SK-N-SH treated with all-trans-retinoic acid at 6 μM for 48 hours (cell line): ENCODE measurements around the gene APOA1.

Experiments used
- ATAC-seq: fragments of 200-7000 bp; cut with Tn5 transposase; 3 replicates; pipeline ENCODE4 v1.9.1; 2020; ENCODE audit warnings: mild to moderate bottlenecking, moderate library complexity
- ARNTL ChIP-seq: fragments of 450-650 bp; formaldehyde crosslinking; IDR thresholded peaks from 2 replicates; pipeline ENCODE4 v1.5.0; 2020; ENCODE audit warnings: low read depth, mild to moderate bottlenecking, moderate library complexity, borderline replicate concordance
- BACH2 ChIP-seq: fragments of 250-450 bp; sonication (Bioruptor Pico); IDR thresholded peaks from 2 replicates; pipeline ENCODE4 v1.9.0; 2021; ENCODE audit warnings: mild to moderate bottlenecking, borderline replicate concordance
- CSDC2 ChIP-seq: fragments of 250-450 bp; sonication (Bioruptor Pico); IDR thresholded peaks from 2 replicates; pipeline ENCODE4 v1.5.0; 2020; ENCODE audit warnings: mild to moderate bottlenecking, moderate library complexity
- ESRRG ChIP-seq: fragments of 250-450 bp; sonication (Bioruptor Pico); IDR thresholded peaks from 2 replicates; pipeline ENCODE4 v1.6.1; 2021; ENCODE audit warnings: mild to moderate bottlenecking
- GLIS3 ChIP-seq: fragments of 250-450 bp; sonication (Bioruptor Pico); IDR thresholded peaks from 2 replicates; pipeline ENCODE4 v1.5.0; 2020; ENCODE audit warnings: mild to moderate bottlenecking, moderate library complexity
- ISL1 ChIP-seq: fragments of 250-450 bp; sonication (Bioruptor Pico); IDR thresholded peaks from 2 replicates; pipeline ENCODE4 v2.1.2; 2022; ENCODE audit warnings: mild to moderate bottlenecking, moderate library complexity
- OSR1 ChIP-seq: fragments of 250-450 bp; sonication (Bioruptor Pico); IDR thresholded peaks from 2 replicates; pipeline ENCODE4 v1.8.0; 2022; ENCODE audit warnings: moderate library complexity, mild to moderate bottlenecking, inconsistent platforms
- PPARA ChIP-seq: fragments of 250-450 bp; sonication (Bioruptor Pico); IDR thresholded peaks from 2 replicates; pipeline ENCODE4 v1.5.0; 2020; ENCODE audit warnings: mild to moderate bottlenecking, borderline replicate concordance
- RARB ChIP-seq: fragments of 250-450 bp; sonication (Bioruptor Pico); IDR thresholded peaks from 2 replicates; pipeline ENCODE4 v1.8.0; 2021; ENCODE audit warnings: mild to moderate bottlenecking, moderate library complexity
- SNAI2 ChIP-seq: fragments of 250-450 bp; sonication (Bioruptor Pico); IDR thresholded peaks from 2 replicates; pipeline ENCODE4 v1.5.0; 2020; ENCODE audit warnings: mild to moderate bottlenecking, moderate library complexity
- TOX ChIP-seq: fragments of 250-450 bp; sonication (Bioruptor Pico); IDR thresholded peaks from 2 replicates; pipeline ENCODE4 v1.8.0; 2021; ENCODE audit warnings: mild to moderate bottlenecking, moderate library complexity, borderline replicate concordance
- TSHZ2 ChIP-seq: fragments of 250-450 bp; sonication (Bioruptor Pico); IDR thresholded peaks from 2 replicates; pipeline ENCODE4 v1.5.0; 2020; ENCODE audit warnings: mild to moderate bottlenecking, moderate library complexity
- ZC3H10 ChIP-seq: fragments of 250-450 bp; sonication (Bioruptor Pico); IDR thresholded peaks from 2 replicates; pipeline ENCODE4 v1.5.1; 2021; ENCODE audit warnings: mild to moderate bottlenecking, moderate library complexity
- ZFP3 ChIP-seq: fragments of 250-450 bp; sonication (Bioruptor Pico); IDR thresholded peaks from 2 replicates; pipeline ENCODE4 v1.5.0; 2020; ENCODE audit warnings: mild to moderate bottlenecking, moderate library complexity
- ZFP30 ChIP-seq: fragments of 450-650 bp; formaldehyde crosslinking; IDR thresholded peaks from 2 replicates; pipeline ENCODE4 v1.5.0; 2022; ENCODE audit warnings: mild to moderate bottlenecking, moderate library complexity
- ZNF565 ChIP-seq: fragments of 450-650 bp; formaldehyde crosslinking; conservative IDR thresholded peaks from 2 replicates; pipeline ENCODE4 v1.5.0; 2020; ENCODE audit warnings: low read depth, mild to moderate bottlenecking, moderate library complexity
- ZNF70 ChIP-seq: fragments of 450-650 bp; formaldehyde crosslinking; IDR thresholded peaks from 2 replicates; pipeline ENCODE4 v1.5.0; 2020; ENCODE audit warnings: mild to moderate bottlenecking, moderate library complexity
- ZNF8 ChIP-seq: fragments of 450-650 bp; formaldehyde crosslinking; IDR thresholded peaks from 2 replicates; pipeline ENCODE4 v1.5.0; 2020; ENCODE audit warnings: mild to moderate bottlenecking, moderate library complexity
- TF ChIP-seq, protein P1 (sequence below): fragments of 250-450 bp; sonication (Bioruptor Pico); IDR thresholded peaks from 2 replicates; pipeline ENCODE4 v1.8.0; 2021; ENCODE audit warnings: low read depth, mild to moderate bottlenecking, moderate library complexity, borderline replicate concordance
- TF ChIP-seq, protein P2 (sequence below): fragments of 250-450 bp; sonication (Bioruptor Pico); IDR thresholded peaks from 2 replicates; pipeline ENCODE4 v1.8.0; 2020; ENCODE audit warnings: mild to moderate bottlenecking, moderate library complexity, borderline replicate concordance
- TF ChIP-seq, protein P3 (sequence below): fragments of 250-450 bp; sonication (Bioruptor Pico); IDR thresholded peaks from 2 replicates; pipeline ENCODE4 v1.5.1; 2020; ENCODE audit warnings: low read depth, mild to moderate bottlenecking, moderate library complexity

The APOA1 gene

GRCh38 chr11:116868066-116868465, 30.6 kb upstream of the APOA1 start:
- ATAC-seq: no peak
- no peak for TF ChIP-seq ISL1 (CRISPR knock-in tag)
- TF ChIP-seq, protein P1, sequence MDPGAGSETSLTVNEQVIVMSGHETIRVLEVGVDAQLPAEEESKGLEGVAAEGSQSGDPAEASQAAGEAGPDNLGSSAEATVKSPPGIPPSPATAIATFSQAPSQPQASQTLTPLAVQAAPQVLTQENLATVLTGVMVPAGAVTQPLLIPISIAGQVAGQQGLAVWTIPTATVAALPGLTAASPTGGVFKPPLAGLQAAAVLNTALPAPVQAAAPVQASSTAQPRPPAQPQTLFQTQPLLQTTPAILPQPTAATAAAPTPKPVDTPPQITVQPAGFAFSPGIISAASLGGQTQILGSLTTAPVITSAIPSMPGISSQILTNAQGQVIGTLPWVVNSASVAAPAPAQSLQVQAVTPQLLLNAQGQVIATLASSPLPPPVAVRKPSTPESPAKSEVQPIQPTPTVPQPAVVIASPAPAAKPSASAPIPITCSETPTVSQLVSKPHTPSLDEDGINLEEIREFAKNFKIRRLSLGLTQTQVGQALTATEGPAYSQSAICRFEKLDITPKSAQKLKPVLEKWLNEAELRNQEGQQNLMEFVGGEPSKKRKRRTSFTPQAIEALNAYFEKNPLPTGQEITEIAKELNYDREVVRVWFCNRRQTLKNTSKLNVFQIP (CRISPR knock-in tag): no peak
- no peak for TF ChIP-seq ESRRG
- no peak for TF ChIP-seq BACH2 (CRISPR knock-in tag)
- TF ChIP-seq, protein P2, sequence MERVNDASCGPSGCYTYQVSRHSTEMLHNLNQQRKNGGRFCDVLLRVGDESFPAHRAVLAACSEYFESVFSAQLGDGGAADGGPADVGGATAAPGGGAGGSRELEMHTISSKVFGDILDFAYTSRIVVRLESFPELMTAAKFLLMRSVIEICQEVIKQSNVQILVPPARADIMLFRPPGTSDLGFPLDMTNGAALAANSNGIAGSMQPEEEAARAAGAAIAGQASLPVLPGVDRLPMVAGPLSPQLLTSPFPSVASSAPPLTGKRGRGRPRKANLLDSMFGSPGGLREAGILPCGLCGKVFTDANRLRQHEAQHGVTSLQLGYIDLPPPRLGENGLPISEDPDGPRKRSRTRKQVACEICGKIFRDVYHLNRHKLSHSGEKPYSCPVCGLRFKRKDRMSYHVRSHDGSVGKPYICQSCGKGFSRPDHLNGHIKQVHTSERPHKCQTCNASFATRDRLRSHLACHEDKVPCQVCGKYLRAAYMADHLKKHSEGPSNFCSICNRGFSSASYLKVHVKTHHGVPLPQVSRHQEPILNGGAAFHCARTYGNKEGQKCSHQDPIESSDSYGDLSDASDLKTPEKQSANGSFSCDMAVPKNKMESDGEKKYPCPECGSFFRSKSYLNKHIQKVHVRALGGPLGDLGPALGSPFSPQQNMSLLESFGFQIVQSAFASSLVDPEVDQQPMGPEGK (CRISPR knock-in tag): no peak

GRCh38 chr11:116867619-116868018, 30.2 kb upstream of the APOA1 start:
- ATAC-seq: no peak
- no peak for TF ChIP-seq SNAI2
- no peak for TF ChIP-seq TOX (CRISPR knock-in tag)
- TF ChIP-seq OSR1 (CRISPR knock-in tag): no peak
- no peak for TF ChIP-seq ZNF70 (CRISPR knock-in tag)
- TF ChIP-seq ESRRG: no peak
- no peak for TF ChIP-seq ZC3H10 (CRISPR knock-in tag)
- TF ChIP-seq CSDC2: no peak
- TF ChIP-seq, protein P3, sequence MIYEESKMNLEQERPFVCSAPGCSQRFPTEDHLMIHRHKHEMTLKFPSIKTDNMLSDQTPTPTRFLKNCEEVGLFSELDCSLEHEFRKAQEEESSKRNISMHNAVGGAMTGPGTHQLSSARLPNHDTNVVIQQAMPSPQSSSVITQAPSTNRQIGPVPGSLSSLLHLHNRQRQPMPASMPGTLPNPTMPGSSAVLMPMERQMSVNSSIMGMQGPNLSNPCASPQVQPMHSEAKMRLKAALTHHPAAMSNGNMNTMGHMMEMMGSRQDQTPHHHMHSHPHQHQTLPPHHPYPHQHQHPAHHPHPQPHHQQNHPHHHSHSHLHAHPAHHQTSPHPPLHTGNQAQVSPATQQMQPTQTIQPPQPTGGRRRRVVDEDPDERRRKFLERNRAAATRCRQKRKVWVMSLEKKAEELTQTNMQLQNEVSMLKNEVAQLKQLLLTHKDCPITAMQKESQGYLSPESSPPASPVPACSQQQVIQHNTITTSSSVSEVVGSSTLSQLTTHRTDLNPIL (CRISPR knock-in tag): no peak
- no peak for TF ChIP-seq ARNTL (CRISPR knock-in tag)
- no peak for TF ChIP-seq ISL1 (CRISPR knock-in tag)
- no peak for TF ChIP-seq ZFP3 (CRISPR knock-in tag)
- no peak for TF ChIP-seq RARB (CRISPR knock-in tag)

DNA sequence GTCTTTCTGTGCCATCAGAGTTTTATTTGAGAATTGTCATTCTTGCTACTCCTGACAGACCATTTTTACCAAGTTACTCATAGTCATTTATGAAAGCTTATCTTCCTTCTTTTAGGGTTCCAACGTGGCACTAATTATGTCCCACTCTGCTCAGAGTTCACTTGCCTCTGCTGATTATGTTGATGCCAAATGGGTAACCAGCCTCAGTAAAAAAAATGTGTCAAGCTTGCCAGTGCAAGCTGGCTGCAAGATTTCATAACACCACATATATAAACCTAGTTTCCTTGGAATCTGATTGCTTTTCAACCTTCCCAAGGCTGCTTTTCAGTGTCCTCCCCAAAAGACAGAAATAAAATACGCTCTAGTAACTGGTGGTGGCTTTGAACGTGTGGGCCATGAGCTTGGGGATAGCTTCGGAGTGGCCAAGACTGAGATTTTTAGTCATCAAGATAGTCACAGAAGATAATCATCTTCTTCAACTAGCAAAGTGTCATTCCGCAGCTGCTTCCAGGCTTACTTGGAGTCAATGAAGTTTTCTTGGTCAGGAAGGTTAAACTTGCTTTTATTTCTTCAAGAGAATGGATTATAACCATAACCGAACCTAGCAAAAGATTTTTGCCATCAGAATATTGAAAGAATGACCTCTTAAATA, 29.5 kb upstream of the APOA1 start:
- ATAC-seq: no peak
- TF ChIP-seq ZNF565 (CRISPR knock-in tag): no peak
- no peak for TF ChIP-seq ESRRG
- TF ChIP-seq PPARA: no peak
- TF ChIP-seq, protein P3 (CRISPR knock-in tag): no peak
- TF ChIP-seq ZNF8 (CRISPR knock-in tag): no peak
- TF ChIP-seq ARNTL (CRISPR knock-in tag): no peak
- no peak for TF ChIP-seq TOX (CRISPR knock-in tag)
- no peak for TF ChIP-seq ZFP3 (CRISPR knock-in tag)
- no peak for TF ChIP-seq ZFP30 (CRISPR knock-in tag)
- no peak for TF ChIP-seq ZC3H10 (CRISPR knock-in tag)
- no peak for TF ChIP-seq SNAI2
- TF ChIP-seq ZNF70 (CRISPR knock-in tag): no peak
- TF ChIP-seq, protein P1 (CRISPR knock-in tag): no peak
- TF ChIP-seq RARB (CRISPR knock-in tag): no peak

DNA sequence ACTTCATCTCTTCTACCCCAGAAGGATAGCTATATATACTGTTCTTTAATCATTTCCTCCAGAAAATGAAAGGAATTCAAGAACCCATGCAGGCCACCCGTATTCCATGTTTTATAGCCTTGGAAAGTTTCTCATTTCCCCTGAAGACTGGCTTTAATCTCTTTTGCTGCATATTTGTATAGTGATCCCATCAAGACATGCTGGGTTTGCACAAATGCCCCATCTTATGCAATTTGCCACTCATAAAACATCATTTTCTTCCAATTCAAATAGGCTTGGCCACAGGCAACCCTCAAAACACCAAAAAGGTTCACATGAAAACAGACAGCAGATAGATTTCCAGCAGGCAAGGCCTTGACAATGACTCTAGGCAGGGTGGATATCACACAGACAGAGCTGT, 28.3 kb upstream of the APOA1 start:
- no peak for ATAC-seq
- no peak for TF ChIP-seq TSHZ2
- no peak for TF ChIP-seq ZC3H10 (CRISPR knock-in tag)
- TF ChIP-seq GLIS3 (CRISPR knock-in tag): no peak
- TF ChIP-seq BACH2 (CRISPR knock-in tag): no peak
- TF ChIP-seq, protein P2 (CRISPR knock-in tag): no peak
- TF ChIP-seq, protein P3 (CRISPR knock-in tag): no peak
- no peak for TF ChIP-seq TOX (CRISPR knock-in tag)
